Left kidney (tissue), 2 donors: ENCODE results near the gene SULF2. TPM values are rescaled to one million over a fixed set of nuclear protein-coding genes. Genes with fewer than 3 reads are reported as not detected.

Source experiments
- DNase-seq: peaks from one replicate; pipeline ENCODE4 v3.0.0-alpha.2; 2013
- polyA plus RNA-seq: library from polyadenylated mRNA; unstranded; fragments of 120-200 nt; gene quantifications from one replicate; pipeline ENCODE4 v1.2.1, GENCODE V29; 2013; ENCODE audit not compliant: insufficient read length

Gene SULF2
- polyA plus RNA-seq, 1 donor: 71.7 TPM

DNA sequence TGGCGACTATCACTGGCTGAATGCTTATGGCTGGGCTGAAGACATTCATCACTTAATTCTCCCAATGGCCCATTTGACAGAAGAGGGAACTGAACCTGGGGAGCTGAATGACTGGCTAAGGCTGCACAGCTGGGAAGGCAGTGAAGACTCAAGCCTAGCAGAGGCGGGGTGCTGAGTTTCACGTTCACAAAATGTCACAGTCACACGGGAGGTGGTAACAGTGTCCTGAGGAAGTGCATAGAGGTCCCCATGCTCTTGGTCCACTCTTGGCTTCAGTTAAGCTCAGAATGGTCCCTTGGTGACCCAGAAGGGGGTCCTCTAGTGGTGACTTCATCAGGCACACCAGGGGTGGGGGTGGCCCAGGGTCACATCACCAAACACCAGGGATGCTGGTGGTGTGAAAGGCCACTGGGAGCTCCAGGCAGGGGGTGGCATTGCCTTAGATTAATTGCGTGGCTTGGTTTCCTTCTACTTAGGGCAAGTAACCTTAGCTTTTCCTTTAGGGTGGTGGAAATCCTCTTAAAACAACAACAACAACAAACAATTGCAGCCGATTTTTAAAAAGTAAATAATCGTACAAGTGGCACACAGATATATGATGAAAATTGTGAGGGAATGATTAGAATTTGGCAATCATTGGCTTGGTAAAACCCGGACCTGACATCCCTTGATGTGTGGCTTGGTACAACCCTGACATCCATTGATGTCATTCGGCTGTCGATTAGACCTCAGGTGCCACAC lies 45.0 kb downstream of the SULF2 start:
- DNase-seq: no peak

DNA sequence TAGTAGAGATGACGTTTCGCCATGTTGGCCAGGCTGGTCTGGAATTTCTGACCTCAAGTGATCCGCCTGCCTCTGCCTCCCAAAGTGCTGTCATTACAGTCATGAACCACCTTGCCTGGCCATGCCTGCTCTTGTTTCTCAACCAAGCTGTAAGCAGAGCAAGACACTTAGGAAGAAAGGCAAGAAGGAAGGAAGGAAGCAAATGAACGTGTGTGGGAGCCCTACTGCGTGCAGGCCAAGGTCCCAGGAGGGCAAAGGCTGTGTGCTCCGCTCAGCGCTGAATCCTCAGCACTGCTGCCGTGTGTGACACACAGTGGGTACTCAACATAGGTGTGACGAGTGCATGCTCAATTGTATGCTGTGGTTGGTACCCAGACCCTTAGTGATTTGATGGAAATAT lies 47.4 kb downstream of the SULF2 start:
- DNase-seq: no peak

DNA sequence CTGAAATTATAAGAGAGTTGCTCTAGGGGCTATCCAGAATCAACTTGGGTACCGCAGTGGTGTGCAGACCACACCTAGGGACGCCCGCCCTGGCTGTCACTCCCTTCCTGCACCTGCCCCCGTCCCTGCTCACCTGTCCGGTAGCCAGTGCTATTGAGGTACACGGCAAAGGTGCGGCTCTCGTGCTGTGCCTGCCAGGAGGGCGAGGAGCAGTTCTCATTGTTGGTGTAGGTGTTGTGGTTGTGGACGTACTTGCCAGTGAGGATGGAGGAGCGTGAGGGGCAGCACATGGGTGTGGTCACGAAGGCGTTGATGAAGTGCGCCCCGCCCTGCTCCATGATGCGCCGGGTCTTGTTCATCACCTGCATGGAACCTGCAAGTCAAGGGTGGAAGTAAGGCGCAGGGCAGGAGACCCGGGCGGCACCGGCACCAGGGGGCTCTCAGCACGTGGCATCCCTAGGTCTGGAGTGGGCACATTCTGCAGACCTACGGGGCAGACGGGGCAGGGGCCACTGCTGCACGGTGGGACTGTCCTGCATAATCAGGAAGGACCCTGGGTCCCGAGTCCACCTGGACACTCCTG lies 48.6 kb downstream of the SULF2 start:
- DNase-seq: no peak

DNA sequence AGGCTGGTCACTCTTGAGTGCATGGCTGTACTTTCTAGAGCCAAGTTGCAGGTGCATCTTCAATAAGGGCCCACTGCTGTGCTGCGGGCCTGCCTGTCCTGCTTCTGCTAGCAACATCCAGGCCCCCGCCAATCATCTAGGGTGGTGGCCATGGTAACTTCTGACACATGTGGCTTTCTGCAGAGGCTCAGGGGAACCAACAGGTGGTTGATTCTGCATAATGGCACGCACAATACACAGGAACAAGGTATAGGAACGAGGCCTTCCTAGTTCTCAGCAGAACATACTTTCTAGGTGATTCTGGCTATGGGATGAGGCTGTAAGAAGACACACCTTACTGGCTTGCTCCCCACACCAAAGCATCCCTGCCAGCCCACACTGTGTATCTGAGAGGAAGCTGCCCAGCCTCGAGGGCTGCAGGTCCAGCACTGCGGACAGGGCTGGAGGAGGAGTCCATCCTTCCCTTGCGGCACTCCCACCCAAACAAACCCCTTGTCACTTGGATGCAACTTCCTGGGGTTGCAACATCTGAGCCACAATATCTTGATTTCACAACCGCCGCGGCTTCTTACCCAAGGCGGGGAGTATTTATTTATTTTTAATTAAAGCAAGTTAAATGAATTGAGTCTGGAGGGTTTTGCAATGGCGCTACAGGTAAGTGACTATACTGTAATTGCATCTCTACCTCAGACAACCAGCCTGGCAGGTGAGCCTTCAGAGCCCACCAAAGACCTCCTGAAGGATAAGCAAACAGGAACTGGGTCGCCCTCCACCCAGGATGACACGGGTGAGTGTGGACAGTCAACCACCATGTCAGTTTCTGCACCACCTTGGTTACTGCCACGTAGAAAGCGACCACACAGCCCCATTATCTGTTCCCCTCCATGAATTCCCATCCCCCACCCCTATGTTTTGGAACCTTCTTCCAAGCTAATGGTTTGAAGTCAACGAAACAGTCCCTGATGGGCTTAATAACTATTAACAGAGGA lies 49.6 kb downstream of the SULF2 start:
- DNase-seq: no peak

DNA sequence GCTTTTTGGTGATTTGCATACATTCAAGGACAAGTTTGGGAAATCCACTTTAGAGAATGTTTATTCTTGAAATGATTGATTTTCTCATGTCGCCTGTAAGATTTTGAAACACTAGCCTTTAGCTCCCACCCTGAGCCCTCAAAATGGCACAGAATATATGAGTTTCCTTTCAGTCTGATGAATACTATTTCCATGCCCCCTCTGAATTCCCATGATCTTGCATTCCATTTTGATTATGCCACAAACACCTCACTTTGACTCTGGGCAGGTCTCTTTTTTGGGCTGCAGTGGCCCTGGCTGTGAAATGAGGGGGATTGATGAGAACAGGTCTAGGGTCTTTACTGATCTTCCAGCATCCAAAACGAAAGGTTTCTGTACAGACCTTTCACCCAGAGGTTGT lies 50.4 kb downstream of the SULF2 start:
- no peak for DNase-seq

DNA sequence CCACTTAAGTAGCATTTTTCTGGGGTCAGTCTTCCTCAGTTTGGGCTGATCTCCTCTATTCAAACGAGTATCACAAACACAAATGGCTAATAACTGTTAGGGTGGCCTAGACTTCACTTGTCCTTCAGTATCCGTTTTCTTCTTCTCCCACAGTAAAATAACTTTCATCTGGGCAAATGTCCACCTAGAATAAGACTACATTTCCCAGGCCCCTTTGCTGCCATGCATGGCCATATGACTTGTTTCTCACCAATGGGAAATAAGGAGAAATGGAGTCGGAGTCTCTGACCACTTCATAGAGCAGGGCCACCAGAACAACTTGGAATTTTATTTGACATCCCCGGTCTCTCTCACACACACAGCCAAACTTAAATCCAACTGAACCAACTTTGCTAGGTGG lies 51.4 kb downstream of the SULF2 start:
- no peak for DNase-seq

DNA sequence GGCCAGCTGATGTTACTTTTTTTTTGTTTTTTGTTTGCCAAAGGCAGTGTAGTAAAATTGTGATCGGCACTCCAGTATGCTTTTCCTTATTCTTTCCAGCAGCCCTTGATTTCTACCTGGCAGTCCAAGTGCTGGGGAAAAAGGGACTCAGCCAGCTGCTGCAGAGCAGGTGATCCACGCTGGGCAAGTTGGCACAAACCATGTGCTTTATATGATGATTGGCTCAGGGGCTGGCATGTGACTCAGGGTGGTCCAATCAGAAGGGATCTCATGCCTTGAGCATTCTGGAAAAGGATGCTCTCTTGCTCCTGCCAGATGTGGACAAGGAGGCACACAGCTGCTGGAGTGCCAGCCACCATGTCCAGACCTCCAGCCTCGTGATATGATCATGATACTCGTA lies 54.5 kb downstream of the SULF2 start:
- no peak for DNase-seq

DNA sequence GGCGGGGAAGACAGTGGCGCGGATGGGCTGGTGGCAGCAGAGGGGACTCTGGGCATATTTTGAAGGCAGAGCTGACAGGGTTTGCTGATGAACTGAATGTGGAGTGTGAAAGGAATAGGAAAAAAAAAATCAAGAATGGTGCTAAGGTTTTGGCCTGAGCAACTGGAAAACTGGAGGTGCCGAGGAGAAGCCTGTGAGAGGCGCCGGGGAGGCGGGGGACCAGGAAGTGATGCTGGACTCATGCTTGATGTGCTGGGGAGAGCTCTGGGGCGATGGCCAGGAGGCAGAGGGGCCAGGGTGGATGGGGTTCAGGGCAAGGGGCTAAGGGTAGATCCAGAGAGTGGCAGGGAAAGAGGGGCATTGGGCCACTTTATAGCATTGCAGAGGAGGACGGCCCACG lies 55.8 kb downstream of the SULF2 start:
- DNase-seq: no peak

DNA sequence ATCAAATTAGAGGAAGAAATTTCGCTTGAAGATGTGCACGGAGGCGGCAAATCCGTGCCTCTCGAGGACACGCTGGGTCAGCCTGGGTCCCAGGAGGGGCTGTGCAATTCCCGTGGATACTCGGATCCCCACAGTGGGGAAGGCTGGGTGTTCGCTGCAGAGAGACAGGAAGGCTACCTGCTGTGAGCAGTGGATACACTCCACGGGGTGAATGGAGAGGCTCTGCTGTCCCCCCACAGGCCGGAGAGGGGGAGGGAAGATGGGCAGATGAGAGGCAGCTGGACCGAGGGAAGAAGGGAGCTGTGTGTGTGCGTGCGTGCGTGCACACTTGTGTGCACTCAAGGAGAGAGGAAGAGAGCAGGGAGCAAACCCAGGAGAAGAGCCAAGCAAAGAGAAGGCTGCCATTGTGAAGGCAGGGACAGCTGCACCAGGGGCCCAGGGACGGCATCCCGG lies 57.3 kb downstream of the SULF2 start:
- no peak for DNase-seq

DNA sequence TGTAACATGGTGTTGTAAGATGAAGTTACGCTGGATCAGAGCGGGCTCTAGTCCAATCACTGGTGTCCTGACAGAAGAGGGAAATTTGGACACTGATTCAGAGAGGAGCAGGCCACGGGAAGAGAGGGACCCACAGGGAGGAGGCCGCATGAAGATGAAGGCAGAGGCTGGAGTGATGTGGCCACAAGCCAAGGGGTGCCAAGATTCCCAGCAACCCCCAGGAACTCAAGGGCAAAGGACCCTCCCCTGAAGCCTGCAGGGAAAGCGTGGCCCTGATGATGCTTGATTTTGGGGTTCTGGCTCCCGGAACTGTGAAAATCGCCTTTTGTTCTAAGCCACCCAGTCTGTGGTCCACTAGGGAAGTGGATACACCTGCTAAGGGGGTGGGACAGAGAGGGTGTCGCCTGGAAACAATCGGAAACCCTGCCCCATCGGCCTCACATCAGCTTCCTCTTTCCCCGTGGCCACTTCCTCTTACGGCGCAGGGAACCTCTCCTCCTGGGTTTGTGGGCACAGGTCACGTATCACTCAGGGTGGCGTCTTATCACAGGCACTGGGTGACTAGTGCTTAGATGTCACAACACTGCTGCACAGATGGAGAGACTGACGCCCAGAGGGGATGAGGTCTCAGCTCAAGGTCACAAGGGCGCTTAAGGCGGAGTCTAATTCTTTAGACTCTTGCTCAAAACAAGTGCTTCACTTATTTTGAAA lies 58.0 kb downstream of the SULF2 start:
- no peak for DNase-seq

DNA sequence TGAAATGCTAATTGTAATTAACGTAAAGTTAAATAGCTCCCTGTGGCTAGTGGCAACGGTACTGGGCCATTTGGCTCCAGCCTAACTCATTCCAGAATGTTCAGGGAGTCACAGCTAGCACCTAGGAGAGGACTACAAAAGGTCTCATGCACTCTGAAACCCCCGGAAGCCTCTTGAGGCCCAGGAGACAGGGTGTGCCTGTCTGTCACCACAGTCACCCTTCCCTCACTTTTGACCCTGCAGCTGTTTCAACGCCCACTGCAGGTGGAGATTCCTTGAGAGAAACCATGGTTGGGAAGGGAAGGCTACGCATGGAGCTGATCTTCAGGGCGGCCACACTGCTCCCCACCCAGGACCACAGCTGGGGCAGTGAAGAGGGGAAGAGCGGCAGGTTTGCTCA lies 58.6 kb downstream of the SULF2 start:
- no peak for DNase-seq

DNA sequence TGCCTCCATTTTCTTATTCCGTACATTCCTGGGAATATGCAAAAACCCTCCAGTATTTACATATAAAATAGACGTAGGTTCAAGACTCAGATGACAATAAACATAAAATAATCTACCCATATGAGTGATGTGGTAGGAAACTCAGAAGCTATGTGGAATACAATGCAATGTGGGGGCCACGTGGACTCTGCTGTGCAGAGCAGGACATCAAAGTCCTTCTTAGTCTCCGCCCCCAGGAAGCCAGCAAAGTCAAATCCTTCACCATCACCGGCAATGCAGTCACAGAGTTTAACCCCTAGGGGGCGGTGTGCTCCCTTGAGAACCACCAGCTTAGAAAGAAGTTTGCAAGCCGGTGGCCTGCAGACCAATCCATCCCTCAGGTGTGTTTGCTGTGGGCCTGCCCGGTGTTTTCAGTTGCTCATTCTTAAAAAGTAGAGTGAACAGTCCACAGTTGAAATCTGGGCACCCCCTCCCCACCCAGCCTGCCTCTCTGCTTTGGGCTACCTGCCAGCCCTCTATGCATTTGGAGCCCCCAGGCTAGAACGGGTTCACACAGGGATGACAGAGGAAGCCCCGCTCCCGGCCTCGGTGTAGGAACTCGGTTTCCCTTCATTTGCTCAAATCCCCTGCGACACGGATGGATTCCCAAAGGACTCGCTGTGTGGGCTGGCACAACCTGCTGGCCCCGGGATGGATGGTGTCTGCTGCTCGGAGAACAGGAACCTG lies 59.9 kb downstream of the SULF2 start:
- DNase-seq: peak; percentile 91

DNA sequence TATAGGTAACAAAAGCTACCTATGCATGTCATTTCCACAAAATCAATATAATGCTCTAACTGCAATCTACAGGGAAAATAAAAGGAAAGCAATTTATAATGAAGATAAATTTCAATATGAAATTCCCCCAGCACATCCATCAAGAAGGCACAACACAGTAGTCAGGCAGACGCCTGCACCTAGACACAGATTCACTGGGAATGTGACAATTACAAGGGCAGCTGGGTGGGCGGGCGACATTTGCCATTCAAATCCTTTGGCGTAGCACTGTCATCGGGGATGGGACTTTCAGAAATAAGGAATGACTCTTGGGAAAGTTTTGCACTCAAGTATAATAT lies 60.4 kb downstream of the SULF2 start:
- no peak for DNase-seq

DNA sequence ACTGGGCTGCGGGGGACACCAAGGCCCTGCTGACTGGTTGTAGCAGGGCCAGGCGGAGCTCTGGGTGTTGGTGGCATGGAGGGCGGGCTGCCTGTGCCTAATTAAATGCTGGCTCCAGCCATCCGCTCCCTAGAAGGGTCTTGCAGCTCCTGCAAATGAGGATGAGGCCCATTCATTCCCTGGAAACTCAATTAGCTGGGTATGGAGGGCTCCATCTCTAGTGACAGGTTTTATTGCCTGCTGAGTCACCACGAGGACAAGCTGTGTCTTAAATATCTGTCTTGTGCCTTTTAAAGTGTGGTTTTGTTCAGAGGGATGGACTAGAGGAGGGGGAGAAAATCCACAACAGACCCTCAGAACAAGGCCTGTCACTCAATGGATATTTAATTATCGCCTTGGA lies 60.9 kb downstream of the SULF2 start:
- DNase-seq: peak; percentile 42

DNA sequence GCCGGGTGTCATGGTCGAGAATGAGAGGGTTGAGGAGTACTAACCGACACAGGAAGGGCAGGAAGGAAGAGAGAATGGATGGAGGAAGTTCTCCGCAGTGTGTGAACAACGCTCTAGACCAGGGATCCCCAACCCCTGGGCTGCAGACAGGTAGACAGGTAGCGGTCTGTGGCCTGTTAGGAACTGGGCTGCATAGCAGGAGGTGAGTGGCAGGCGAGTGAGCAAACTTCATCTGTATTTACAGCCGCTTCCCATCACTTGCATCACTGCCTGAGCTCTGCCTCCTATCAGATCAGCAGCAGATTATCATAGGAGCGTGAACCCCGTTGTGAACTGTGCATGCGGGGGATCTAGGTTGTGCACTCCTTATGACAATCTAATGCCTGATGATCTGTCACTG lies 62.0 kb downstream of the SULF2 start:
- no peak for DNase-seq

DNA sequence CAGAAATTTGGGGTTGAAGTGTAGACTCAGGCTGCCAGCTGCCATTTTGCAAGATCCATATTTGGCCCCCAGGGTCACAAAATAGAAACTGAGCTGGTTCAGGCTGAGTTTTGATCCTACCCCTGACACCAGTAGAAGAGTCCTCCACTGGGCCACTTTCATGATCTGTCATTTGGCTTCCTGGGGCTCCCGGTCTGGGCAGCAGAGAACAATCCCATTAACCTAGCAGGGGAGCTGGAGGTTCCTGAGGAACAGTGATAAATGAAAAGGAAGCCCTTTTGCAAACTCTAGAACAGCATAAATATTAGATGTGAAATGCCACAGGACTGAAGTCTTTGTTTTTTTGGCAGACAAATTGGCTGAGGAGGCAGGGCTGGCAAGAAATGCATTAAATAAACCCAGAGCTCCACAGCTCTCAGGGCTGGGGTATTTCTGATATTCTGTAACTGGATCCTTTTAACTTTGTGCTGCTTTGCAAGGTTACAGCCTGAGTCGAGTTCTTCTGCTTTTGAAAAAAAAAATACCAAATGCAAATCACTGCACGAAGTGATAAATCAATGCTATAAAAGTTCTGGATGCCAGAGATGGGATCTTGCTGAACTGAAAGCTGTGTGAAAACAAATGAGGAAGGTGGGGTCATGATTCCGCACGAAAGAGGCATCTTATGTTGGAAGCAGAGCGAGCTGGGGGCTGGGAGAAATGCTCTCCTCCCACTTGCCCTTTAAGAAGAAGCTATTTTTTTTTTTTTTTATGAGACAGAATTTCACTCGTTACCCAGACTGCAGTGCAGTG lies 64.4 kb downstream of the SULF2 start:
- DNase-seq: peak; percentile 59

DNA sequence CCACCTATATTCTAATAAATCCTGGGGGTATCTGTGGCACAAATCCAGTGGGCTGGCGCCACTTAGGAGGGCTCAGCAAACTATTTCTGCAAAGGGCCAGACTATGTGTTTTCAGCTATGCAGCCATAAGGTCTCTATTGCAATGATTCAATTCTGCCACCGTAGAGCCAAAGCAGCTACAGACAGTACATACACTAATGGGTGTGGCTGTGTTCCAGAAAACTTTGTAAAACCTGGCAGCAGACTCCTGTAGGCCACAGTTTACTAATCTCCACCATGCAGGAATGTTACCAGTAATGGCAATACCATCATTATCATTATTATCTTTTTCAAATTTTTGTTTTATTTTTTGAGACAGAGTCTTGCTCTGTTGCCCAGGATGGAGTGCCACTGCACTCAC lies 65.7 kb downstream of the SULF2 start:
- no peak for DNase-seq

DNA sequence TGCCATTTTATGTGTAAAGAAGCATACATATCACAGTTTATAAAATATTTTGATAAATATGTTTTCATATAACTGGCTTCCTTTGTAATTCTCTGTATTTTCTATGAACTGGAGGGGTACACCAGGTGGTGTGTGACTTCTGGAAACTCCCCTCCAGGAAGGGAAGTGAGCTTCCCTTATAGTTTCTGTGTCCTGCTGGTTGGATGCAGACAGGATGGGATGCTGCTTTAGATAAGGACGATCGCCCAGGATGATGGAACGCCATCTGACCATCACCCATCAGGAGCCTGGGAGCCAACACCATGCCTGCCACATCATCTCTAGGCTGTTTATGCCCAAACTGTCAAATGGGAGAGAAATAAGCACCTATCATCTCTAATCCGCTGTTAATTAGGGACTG lies 66.1 kb downstream of the SULF2 start:
- DNase-seq: no peak

DNA sequence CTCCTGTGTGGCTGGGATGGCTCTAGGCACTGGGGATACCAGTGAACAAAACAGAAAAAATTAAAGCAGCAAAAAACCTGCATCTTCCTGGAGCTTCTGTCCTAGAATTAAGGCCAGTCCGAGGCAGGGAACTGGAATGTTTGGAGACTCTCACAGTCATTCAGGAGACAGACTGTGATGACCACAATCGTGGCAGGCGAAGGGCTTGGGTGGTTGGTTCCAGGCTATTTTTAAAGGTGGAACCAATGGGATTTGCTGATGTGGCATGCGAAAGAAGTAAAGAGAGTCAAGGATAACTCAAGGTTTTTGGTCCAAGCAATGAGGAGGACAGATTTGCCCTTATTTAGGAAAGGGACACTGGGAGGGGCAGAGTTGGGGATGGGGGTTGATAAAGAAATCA lies 66.9 kb downstream of the SULF2 start:
- no peak for DNase-seq

DNA sequence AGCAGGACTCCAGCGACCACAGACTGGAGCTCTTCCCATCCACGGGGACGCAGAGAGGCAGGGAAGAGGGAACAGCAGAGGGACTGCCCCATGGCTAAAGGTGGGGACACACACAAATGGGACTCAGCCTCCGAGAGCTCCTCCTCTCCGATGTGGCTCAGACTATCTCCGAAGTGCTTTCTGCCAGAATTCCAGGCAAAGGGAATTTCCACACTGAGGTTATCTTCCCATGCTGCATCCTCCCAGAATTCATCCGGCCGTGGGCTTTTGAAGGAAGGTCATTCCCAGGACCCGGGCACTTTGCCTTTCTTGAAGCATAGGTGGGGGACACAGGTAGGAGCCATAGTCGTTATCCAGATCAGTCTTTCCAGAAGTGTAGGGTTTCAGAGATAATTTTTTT lies 67.9 kb downstream of the SULF2 start:
- DNase-seq: no peak
